Gastrocnemius medialis (tissue), 4 donors: ENCODE data around the gene FAM117A. TPM values are rescaled to one million over a fixed set of nuclear protein-coding genes. Genes with fewer than 3 reads are reported as not detected.
A peak's percentile ranks its signal among the peaks of the same experiment; 100 is the strongest.

Experiments
- ATAC-seq, 2 donors: fragments of 150-250 bp; one replicate each; pipeline ENCODE4 v1.9.1; 2016
- DNase-seq, 2 donors: peaks; one replicate each; pipeline ENCODE4 v3.0.0-alpha.2; 2019
- H3K27ac ChIP-seq, 4 donors: fragments of 200-600 bp; sonication (generic); 1 replicate in 1 of 4; 2 replicates in 3 of 4; pipeline ENCODE4 v1.5.1; 2016 to 2018; ENCODE audit warnings: mild to moderate bottlenecking in 2 of 4, moderate library complexity in 1 of 4
- H3K27me3 ChIP-seq, 3 donors: fragments of 200-600 bp; sonication (generic) in 2 of 3; 1 replicate in 1 of 3; 2 replicates in 2 of 3; pipeline versions ENCODE4 v1.5.1 to v1.6.0; 2016 to 2019; ENCODE audit warnings: mild to moderate bottlenecking in 1 of 3, moderate library complexity in 1 of 3
- H3K36me3 ChIP-seq, 2 donors: fragments of 200-600 bp; sonication (generic) in 1 of 2; one replicate each; pipeline ENCODE4 v1.5.1; 2017 to 2018
- H3K4me1 ChIP-seq, 2 donors: fragments of 200-600 bp; sonication (generic) in 1 of 2; one replicate each; pipeline ENCODE4 v1.5.1; 2016 to 2017; ENCODE audit warnings: mild to moderate bottlenecking in 2 of 2
- H3K4me3 ChIP-seq, 4 donors: fragments of 200-600 bp; sonication (generic) in 3 of 4; 1 replicate in 1 of 4; 2 replicates in 3 of 4; pipeline ENCODE4 v1.5.1; 2016 to 2019; ENCODE audit warnings: mild to moderate bottlenecking in 2 of 4
- H3K9me3 ChIP-seq, 3 donors: fragments of 200-600 bp; sonication (generic) in 2 of 3; 1 replicate in 1 of 3; 2 replicates in 2 of 3; pipeline ENCODE4 v1.5.1; 2016 to 2019
- POLR2A ChIP-seq, 2 donors: fragments of 450-650 bp; IDR thresholded peaks; one replicate each; pipeline ENCODE4 v1.6.1; 2017; ENCODE audit warnings: antibody characterized with exemption in 2 of 2, mild to moderate bottlenecking in 2 of 2, moderate library complexity in 2 of 2
- in situ Hi-C, 4 donors: fragments of 200-750 bp; cut with MboI; loops; one replicate each; pipeline versions ENCODE4 v1.15.0 to v1.8.0; 2017; ENCODE audit warnings: low sequenced_read_pairs in 4 of 4
- intact Hi-C: fragments of 100-400 bp; cut with DNase I; formaldehyde crosslinking; loops from one replicate; pipeline ENCODE4 v1.15.1; 2023; ENCODE audit warnings: low total_unique reads
- total RNA-seq, 4 donors: library from RNA; depleted of rRNA; stranded (reverse); fragments of >200 nt; gene quantifications; one replicate each; pipeline versions ENCODE4 v1.1.0 to v1.2.3, GENCODE V29; 2016
- TF ChIP-seq, protein P1 (sequence below), 5 experiments: fragments of 450-650 bp in 3 of 5; fragments of 200-600 bp in 2 of 5; sonication (generic) in 2 of 5; IDR thresholded peaks in 4 of 5; conservative IDR thresholded peaks in 1 of 5; 1 replicate in 4 of 5; 2 replicates in 1 of 5; pipeline ENCODE4 v1.5.1; 2016 to 2019; ENCODE audit warnings: antibody characterized with exemption in 5 of 5, mild to moderate bottlenecking in 3 of 5, moderate library complexity in 3 of 5

FAM117A gene
- total RNA-seq, 4 donors from 2014 or later = 2.6 to 4.9 (median 3.3) TPM

- ATAC-seq (no peak), DNase-seq (no peak)
- TF ChIP-seq, protein P1, sequence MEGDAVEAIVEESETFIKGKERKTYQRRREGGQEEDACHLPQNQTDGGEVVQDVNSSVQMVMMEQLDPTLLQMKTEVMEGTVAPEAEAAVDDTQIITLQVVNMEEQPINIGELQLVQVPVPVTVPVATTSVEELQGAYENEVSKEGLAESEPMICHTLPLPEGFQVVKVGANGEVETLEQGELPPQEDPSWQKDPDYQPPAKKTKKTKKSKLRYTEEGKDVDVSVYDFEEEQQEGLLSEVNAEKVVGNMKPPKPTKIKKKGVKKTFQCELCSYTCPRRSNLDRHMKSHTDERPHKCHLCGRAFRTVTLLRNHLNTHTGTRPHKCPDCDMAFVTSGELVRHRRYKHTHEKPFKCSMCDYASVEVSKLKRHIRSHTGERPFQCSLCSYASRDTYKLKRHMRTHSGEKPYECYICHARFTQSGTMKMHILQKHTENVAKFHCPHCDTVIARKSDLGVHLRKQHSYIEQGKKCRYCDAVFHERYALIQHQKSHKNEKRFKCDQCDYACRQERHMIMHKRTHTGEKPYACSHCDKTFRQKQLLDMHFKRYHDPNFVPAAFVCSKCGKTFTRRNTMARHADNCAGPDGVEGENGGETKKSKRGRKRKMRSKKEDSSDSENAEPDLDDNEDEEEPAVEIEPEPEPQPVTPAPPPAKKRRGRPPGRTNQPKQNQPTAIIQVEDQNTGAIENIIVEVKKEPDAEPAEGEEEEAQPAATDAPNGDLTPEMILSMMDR (IDR thresholded peaks at IDR 0.05 in 4 of 5, conservative IDR thresholded peaks at IDR 0.05 in 1 of 5) = no peak
- no peak for TF ChIP-seq POLR2A (IDR thresholded peaks at IDR 0.05)
- in situ Hi-C loops (loop anchor here in 2 of 4 donors (5.0 to 25.0 kb wide), 3 partner anchors 77 to 293 kb away; partner anchors contain the start of genes KAT7 (in 1 of the 2) and PHB1 (in 1 of the 2)), intact Hi-C loops (loop anchor here (5.0 to 10.0 kb wide), 4 partner anchors 57 to 290 kb away; partner anchors contain the start of genes FAM117A, NGFR and PHB1)
- H3K4me1 ChIP-seq = peaks cover 21 to 24% of the 10 kb centered on the region in 2 donors
- no peak overlapping the region for H3K27ac ChIP-seq
- H3K9me3 ChIP-seq = no peaks in the 10 kb centered on the region
- no peak overlapping the region for H3K4me3 ChIP-seq
- H3K36me3 ChIP-seq = peaks cover 0 to 57% of the 10 kb centered on the region in 2 donors
- H3K27me3 ChIP-seq = no peaks in the 10 kb centered on the region
Observed at GRCh38 chr17:49705254-49705653, 58.7 kb downstream of the FAM117A start.

DNA sequence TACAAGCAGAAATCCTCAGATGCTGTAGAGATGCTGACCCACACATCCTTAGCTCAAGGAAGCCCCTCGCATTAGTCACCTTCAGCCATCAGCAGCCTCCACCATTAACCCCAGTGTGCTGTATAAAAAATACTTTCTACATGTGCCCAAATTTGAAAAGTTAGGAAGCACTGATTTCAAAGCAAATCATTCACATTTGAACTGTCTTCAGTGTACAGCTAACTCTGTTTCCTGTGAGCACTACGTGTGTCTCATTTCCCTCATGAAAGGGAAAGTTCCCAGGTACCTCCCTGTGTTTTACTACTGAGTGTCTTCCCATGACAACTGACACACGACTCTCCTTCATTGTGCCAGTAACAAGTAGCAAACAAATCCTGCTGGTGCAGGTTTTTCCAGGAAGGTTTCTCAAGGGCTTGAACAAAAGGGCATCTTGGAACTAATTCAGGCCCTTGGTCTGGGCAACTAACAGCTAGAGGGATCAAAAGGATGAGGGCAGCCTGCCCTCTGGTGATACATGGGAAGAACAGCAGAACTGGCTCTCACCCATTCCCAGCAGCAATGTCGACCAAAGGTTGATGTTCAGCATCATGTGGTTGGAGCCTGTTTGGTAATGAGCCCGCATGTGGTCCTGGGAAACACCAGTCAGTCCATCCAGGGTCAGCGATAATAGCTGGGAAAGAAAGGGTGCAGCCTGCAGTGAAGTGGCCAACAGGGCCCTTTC lies 60.2 kb downstream of the FAM117A start:
- TF ChIP-seq POLR2A (IDR thresholded peaks at IDR 0.05) = no peak
- TF ChIP-seq, protein P1 (IDR thresholded peaks at IDR 0.05 in 4 of 5, conservative IDR thresholded peaks at IDR 0.05 in 1 of 5) = peak; percentile 14 to 48 (median 32)
- no peaks in the 10 kb centered on the region for H3K9me3 ChIP-seq
- DNase-seq (peak in 1 of 2 donors; percentile 58), ATAC-seq (peak in 1 of 2 donors; percentile 11)
- in situ Hi-C loops = loop anchor here in 1 of 4 donors (25.0 kb wide), 1 partner anchor 291 kb away; the partner anchor contains the start of gene PHB1
- peaks cover 16 to 17% of the 10 kb centered on the region in 2 donors for H3K4me1 ChIP-seq
- peak overlapping the region in 3 of 4 donors; percentile 1 to 48 (median 14) for H3K27ac ChIP-seq
- no peak overlapping the region for H3K4me3 ChIP-seq
- intact Hi-C loops = loop anchor here (10.0 kb wide), 2 partner anchors 209 to 289 kb away; partner anchors contain the start of genes NGFR and PHB1
- no peaks in the 10 kb centered on the region for H3K27me3 ChIP-seq
- H3K36me3 ChIP-seq = peaks cover 0 to 65% of the 10 kb centered on the region in 2 donors

DNA sequence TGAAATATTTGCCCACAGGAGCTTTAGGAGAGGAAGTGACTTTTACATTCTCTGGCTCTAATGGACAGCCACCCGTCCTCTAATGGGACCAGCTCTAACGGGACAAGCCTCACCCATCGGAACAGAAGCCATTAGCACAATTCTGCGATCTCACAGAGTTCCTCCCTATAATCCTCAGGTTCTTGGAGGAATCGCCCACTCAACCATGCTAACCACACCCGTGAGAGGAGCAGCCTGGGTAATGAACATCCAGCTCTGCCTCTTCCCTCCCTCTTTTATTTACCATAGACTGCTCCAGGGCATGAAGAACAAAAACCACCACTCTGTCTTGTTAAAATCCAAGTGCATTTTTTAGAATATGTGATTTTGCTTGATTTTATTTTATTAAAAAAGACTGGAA lies 63.0 kb downstream of the FAM117A start:
- peaks cover 0 to 65% of the 10 kb centered on the region in 2 donors for H3K36me3 ChIP-seq
- no peak for DNase-seq
- H3K27ac ChIP-seq = no peak overlapping the region
- H3K27me3 ChIP-seq = no peaks in the 10 kb centered on the region
- TF ChIP-seq, protein P1 (IDR thresholded peaks at IDR 0.05 in 4 of 5, conservative IDR thresholded peaks at IDR 0.05 in 1 of 5) = no peak
- TF ChIP-seq POLR2A (IDR thresholded peaks at IDR 0.05) = no peak
- no peaks in the 10 kb centered on the region for H3K9me3 ChIP-seq
- intact Hi-C loops (loop anchor here (10.0 kb wide), 2 partner anchors 206 to 286 kb away; partner anchors contain the start of genes NGFR and PHB1), in situ Hi-C loops (loop anchor here in 1 of 4 donors (25.0 kb wide), 1 partner anchor 289 kb away; the partner anchor contains the start of gene PHB1)
- H3K4me3 ChIP-seq = no peak overlapping the region
- no peak for ATAC-seq
- H3K4me1 ChIP-seq = no peaks in the 10 kb centered on the region

- ATAC-seq (peak in 1 of 2 donors; percentile 13), DNase-seq (no peak)
- no peaks in the 10 kb centered on the region for H3K9me3 ChIP-seq
- H3K27me3 ChIP-seq = no peaks in the 10 kb centered on the region
- peaks cover 0 to 3% of the 10 kb centered on the region in 2 donors for H3K4me1 ChIP-seq
- TF ChIP-seq POLR2A (IDR thresholded peaks at IDR 0.05) = no peak
- TF ChIP-seq, protein P1 (IDR thresholded peaks at IDR 0.05 in 4 of 5, conservative IDR thresholded peaks at IDR 0.05 in 1 of 5) = no peak
- peaks cover 0 to 57% of the 10 kb centered on the region in 2 donors for H3K36me3 ChIP-seq
- H3K27ac ChIP-seq = no peak overlapping the region
- in situ Hi-C loops = loop anchor here in 2 of 4 donors (5.0 to 25.0 kb wide), 2 partner anchors 128 to 288 kb away; partner anchors contain the start of gene PHB1 (in 1 of the 2)
- intact Hi-C loops = loop anchor here (10.0 kb wide), 2 partner anchors 205 to 285 kb away; partner anchors contain the start of genes NGFR and PHB1
- H3K4me3 ChIP-seq = no peak overlapping the region
Observed at GRCh38 chr17:49699966-49700575, 63.9 kb downstream of the FAM117A start.
